ENCODE data around the gene RIPOR1. TPM values are rescaled to one million over a fixed set of nuclear protein-coding genes. Genes with fewer than 3 reads are reported as not detected.
A peak's percentile ranks its signal among the peaks of the same experiment; 100 is the strongest.

Gene RIPOR1
- total and polyA plus RNA-seq, 2 experiments from 2014 or later = 29.5 to 35.7 TPM

DNA sequence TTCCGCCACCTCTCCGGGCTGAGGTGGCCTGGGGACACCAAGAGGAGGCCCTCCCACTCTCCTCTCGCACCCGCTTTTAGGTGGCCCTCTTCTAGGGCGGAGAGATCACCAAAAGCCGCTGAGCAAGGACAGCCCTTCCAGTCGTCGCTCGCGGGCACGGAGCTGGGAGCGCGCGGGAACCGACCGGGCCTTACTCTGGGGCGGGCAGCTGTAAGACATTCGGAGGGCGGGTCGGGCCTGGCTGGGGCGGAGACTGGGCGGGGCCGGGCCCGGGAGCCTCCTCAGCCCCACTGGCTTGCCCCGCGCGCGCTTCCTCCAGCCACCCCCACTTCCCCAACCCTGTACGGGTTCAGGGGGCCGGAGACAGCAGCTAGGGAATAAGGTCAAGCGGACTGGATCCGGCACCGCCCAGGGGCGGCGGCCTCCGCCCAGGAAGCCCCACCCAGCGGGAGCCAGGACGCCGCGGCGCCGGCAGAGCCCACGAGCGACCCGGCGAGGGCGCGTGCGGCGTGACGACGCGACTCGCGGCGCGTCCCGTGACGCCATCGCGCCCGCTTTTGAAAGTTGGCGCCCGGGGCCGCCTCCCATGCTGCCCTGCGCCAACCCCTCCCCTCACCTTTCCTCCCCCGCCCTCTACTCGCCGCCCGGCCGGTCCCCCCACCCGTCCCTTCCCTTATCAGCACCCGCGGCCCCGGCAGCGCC lies 33.3 kb downstream of the RIPOR1 start:
- peak overlapping the region; percentile 99 for H3K27ac ChIP-seq
- H3K4me1 ChIP-seq (ENCODE audit: low read depth) = peaks cover 12% of the 10 kb centered on the region
- no peaks in the 10 kb centered on the region for H3K36me3 ChIP-seq
- H3K9me3 ChIP-seq (ENCODE audit: low read depth) = no peaks in the 10 kb centered on the region
- peak overlapping the region; percentile 88 for H3K4me3 ChIP-seq
- TF ChIP-seq, protein P1, sequence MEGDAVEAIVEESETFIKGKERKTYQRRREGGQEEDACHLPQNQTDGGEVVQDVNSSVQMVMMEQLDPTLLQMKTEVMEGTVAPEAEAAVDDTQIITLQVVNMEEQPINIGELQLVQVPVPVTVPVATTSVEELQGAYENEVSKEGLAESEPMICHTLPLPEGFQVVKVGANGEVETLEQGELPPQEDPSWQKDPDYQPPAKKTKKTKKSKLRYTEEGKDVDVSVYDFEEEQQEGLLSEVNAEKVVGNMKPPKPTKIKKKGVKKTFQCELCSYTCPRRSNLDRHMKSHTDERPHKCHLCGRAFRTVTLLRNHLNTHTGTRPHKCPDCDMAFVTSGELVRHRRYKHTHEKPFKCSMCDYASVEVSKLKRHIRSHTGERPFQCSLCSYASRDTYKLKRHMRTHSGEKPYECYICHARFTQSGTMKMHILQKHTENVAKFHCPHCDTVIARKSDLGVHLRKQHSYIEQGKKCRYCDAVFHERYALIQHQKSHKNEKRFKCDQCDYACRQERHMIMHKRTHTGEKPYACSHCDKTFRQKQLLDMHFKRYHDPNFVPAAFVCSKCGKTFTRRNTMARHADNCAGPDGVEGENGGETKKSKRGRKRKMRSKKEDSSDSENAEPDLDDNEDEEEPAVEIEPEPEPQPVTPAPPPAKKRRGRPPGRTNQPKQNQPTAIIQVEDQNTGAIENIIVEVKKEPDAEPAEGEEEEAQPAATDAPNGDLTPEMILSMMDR (IDR thresholded peaks at IDR 0.05; ENCODE audit: low read depth, low read length) = no peak
- no peaks in the 10 kb centered on the region for H3K27me3 ChIP-seq
- DNase-seq (ENCODE audit: low read depth in 1 of 2, low spot score in 1 of 2) = peak; percentile 96 to 99

DNA sequence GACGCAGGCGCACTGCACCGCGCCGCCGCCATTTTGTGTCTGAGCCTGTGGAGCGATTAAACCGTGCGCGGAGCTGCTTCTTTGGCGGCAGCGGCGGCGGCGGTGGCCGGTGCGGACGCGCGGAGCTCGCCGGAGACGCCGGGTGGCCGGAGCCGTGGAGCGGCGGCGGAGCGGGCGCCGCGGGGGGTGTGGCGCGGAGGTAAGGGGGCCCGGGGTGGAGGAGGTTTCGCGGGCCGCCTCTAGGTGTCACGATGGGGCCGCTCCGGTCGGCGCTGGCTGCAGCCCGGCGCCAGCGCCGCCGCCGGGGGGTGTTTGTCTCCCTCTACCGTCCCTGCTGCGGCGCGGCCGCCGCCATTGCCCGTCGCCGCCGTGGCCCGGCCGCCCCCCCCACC lies 33.9 kb downstream of the RIPOR1 start, which contains the start of gene CTCF:
CTCF (plus strand) TSS at position 1 of the 392 bp plus-strand sequence. CDS start 48,307 bp downstream, outside the sequence.
- Histone ChIP-seq H3K27ac (peak within 1 kb of the TSS; percentile 99), H3K36me3 (no peaks in the 10 kb centered on the region), H3K4me3 (peak within 1 kb of the TSS; percentile 88), H3K4me1 (ENCODE audit: low read depth) (peaks cover 12% of the 10 kb centered on the region), H3K9me3 (ENCODE audit: low read depth) (no peaks in the 10 kb centered on the region), H3K27me3 (no peaks in the 10 kb centered on the region)
- peak; percentile 90 to 92 for DNase-seq (ENCODE audit: low read depth in 1 of 2, low spot score in 1 of 2)
- TF ChIP-seq, protein P1 (IDR thresholded peaks at IDR 0.05; ENCODE audit: low read depth, low read length) = peak; percentile 51

DNA sequence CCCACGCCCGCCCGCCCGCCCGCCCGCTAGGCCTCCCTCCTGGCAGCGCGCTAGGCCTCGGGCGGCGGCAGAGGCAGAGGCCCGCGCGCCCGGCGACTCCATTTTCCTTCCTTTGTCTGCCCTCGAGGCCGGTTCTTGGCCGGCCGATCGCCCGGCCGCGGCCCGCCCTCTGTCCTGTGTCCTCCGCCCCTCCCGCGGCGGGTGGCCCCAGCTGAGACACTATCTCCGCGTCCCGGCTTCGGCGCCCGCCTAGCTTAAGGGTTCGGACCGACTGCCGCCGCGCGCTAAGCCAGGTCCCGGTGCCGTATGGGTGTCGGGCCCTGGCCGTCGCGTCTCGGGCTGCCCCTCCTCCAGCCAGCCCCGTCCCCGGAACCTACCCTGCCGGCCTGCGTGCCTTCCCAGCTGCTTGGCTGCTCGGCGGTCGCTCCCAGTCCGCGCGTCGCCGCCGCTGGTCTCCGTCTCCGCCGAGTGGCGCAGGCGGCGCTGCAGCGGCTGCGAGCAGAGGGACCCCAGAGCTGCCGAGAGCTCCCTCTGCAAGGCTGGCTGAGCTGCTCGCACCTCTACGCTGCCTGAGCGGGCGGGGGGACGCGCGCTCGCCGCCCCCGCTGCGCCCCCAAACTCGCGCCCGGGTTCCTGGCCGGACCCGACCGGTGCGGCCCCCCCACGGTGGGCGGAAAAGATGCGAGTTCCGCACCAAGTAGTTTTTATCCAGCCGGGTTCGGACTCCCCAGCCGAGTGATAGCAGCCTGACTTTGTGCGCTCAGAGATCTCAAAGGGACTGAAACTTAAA lies 34.5 kb downstream of the RIPOR1 start:
- no peaks in the 10 kb centered on the region for H3K27me3 ChIP-seq
- peaks cover 12% of the 10 kb centered on the region for H3K4me1 ChIP-seq (ENCODE audit: low read depth)
- TF ChIP-seq, protein P1 (IDR thresholded peaks at IDR 0.05; ENCODE audit: low read depth, low read length) = peak; percentile 14
- peak overlapping the region; percentile 88 for H3K4me3 ChIP-seq
- peak overlapping the region; percentile 99 for H3K27ac ChIP-seq
- H3K9me3 ChIP-seq (ENCODE audit: low read depth) = no peaks in the 10 kb centered on the region
- DNase-seq (ENCODE audit: low read depth in 1 of 2, low spot score in 1 of 2) = peak; percentile 64 to 90
- no peaks in the 10 kb centered on the region for H3K36me3 ChIP-seq

DNA sequence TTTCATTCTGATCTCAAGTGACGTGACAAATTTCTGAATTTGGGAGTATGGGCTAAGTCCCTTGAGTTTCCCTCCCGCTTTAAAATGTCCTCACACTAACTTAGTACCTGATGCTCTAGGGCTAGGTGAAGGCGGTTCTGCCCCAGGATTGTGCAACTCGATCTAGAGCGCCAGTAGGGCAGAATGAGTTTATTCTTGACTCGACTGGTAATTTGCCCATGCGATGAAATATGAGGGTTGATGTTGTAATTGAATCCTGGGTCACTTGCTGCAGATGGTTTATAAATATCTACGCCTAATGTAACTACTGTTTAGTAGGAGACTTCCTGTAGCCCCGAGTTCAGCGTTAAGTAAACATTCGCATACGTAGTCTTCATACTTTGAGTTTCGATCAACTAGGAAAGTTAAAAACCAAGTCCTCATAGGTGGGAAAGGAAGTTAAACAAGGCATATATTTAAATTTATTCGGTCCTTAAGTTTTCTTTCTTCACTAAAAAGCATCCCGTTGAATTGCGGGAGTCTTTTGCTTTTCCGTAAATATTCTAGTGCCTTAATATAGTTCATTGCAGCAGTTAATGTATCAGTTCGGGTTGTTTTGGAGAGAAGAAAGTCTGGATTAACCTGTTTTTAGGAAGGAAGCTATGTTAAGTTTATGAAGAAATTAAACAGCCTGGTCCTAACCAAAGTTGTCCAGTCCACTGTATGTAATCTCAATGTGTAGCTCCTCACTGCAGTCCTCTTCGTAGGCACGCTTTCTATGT lies 35.3 kb downstream of the RIPOR1 start:
- Histone ChIP-seq H3K27ac (peak overlapping the region; percentile 99), H3K36me3 (no peaks in the 10 kb centered on the region), H3K4me3 (peak overlapping the region; percentile 88), H3K9me3 (ENCODE audit: low read depth) (no peaks in the 10 kb centered on the region), H3K4me1 (ENCODE audit: low read depth) (peaks cover 12% of the 10 kb centered on the region), H3K27me3 (no peaks in the 10 kb centered on the region)
- TF ChIP-seq, protein P1 (IDR thresholded peaks at IDR 0.05; ENCODE audit: low read depth, low read length) = no peak
- DNase-seq (ENCODE audit: low read depth in 1 of 2, low spot score in 1 of 2) = peak; percentile 35 to 80

DNA sequence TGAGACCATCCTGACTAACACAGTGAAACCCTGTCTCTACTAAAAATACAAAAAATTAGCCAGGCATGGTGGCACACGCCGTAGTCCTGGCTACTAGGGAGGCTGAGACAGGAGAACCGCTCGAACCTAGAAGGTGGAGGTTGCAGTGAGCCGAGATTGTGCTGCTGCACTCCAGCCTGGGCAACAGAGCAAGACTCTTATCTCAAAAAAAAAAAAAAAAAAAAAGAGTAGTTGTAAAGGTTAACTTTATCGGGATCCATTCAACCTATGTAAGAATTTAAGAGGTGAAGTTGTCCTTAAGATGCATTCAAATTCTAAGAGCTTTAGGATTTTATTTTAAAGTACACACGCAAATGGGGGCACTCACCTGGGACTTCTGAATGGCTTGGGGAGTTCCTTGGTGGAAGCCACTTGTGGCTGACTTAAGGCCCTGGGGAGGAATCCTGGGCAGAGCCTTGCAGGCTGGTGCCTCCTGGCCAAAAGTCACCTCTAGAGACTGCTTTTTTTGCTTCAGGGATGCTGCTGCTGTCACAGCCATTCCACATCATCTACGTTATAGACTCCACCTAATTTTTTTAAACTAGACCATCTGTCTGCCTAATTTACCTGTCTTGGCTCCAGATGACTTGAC lies 37.0 kb downstream of the RIPOR1 start:
- H3K27me3 ChIP-seq = no peaks in the 10 kb centered on the region
- no peaks in the 10 kb centered on the region for H3K36me3 ChIP-seq
- no peak for DNase-seq (ENCODE audit: low read depth in 1 of 2, low spot score in 1 of 2)
- H3K9me3 ChIP-seq (ENCODE audit: low read depth) = no peaks in the 10 kb centered on the region
- peaks cover 12% of the 10 kb centered on the region for H3K4me1 ChIP-seq (ENCODE audit: low read depth)
- TF ChIP-seq, protein P1 (IDR thresholded peaks at IDR 0.05; ENCODE audit: low read depth, low read length) = no peak
- H3K4me3 ChIP-seq = no peak overlapping the region
- H3K27ac ChIP-seq = no peak overlapping the region
